Subcutaneous abdominal adipose tissue (tissue), 5 donors: ENCODE data around the gene RELB.

Source experiments
- H3K27ac ChIP-seq: one replicate; pipeline ENCODE4 v1.7.0; 2013; ENCODE audit warnings: low read depth, mild to moderate bottlenecking, inconsistent platforms, low read length, moderate library complexity
- H3K27me3 ChIP-seq, 5 donors: one replicate each; pipeline ENCODE4 v1.7.0; 2013; ENCODE audit warnings: low read length in 5 of 5, inconsistent platforms in 1 of 5; ENCODE audit not compliant: control insufficient read depth in 5 of 5, insufficient read depth in 4 of 5
- H3K36me3 ChIP-seq, 5 donors: one replicate each; pipeline ENCODE4 v1.7.0; 2013; ENCODE audit warnings: low read length in 5 of 5; ENCODE audit not compliant: control insufficient read depth in 5 of 5, insufficient read depth in 5 of 5
- H3K4me1 ChIP-seq, 5 donors: one replicate each; pipeline ENCODE4 v1.7.0; 2013; ENCODE audit warnings: low read length in 5 of 5, mild to moderate bottlenecking in 3 of 5, moderate library complexity in 1 of 5; ENCODE audit not compliant: control insufficient read depth in 5 of 5, insufficient read depth in 5 of 5
- H3K4me3 ChIP-seq, 5 donors: one replicate each; pipeline ENCODE4 v1.7.0; 2013; ENCODE audit warnings: low read length in 5 of 5, low read depth in 1 of 5
- H3K9ac ChIP-seq, 5 donors: one replicate each; pipeline ENCODE4 v1.7.0; 2013; ENCODE audit warnings: low read length in 5 of 5, mild to moderate bottlenecking in 4 of 5, moderate library complexity in 3 of 5
- H3K9me3 ChIP-seq, 5 donors: one replicate each; pipeline ENCODE4 v1.7.0; 2013; ENCODE audit warnings: low read length in 5 of 5; ENCODE audit not compliant: control insufficient read depth in 5 of 5
- donor health status: healthy.
- donor health status: healthy.
- donor health status: healthy.
- donor health status: healthy.
- donor health status: healthy.

The RELB gene

DNA sequence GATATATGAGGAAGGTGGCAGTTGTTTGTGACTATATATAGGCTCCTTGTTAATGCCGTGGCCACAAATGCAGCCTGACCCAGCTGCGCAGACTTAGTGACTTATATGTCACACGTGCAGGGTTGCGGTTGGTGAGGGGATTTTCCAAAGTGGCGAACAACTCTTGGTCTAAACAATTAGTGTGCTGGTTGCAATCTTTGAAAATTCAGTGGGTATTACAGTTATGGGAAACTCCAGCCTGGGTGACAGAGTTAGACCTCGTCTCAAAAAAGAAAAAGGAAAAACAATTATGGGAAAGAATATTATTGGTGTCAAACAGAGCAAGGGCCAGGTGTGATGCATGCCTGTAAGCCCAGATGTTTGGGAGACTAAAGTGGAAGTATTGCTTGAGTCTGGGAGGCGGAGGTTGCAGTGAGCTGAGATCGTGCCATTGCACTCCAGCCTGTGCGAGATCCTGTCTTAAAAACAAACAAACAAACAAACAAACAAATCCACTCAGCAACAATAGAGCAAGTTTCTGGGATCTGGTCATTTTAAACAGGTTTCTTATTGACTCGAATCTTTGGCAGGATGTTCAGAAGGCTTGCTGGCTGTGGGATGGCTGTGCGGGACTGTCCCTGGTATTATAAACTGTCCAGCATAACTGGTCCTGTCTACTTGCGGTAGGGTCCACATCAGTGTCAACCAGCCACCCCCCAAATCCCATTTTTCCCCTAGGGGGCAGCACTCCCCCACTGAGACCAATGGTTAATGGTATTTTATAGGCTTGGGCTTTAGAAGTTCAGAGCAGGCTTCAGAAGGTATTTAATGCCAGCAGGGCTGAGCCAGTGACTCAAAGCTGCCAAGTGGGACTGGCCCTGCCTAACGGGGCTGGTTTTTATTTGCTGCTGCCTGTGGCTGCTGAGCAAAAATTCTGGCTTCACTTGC is 15.4 kb downstream of the RELB start:
- Histone ChIP-seq H3K4me3 (no peak overlapping the region), H3K27ac (no peak overlapping the region), H3K4me1 (peaks cover 0 to 3% (median 0%) of the 10 kb centered on the region in 5 donors), H3K27me3 (no peaks in the 10 kb centered on the region), H3K9ac (peak overlapping the region in 1 of 5 donors; percentile 4), H3K9me3 (no peaks in the 10 kb centered on the region), H3K36me3 (peaks cover 0 to 38% (median 12%) of the 10 kb centered on the region in 5 donors)

DNA sequence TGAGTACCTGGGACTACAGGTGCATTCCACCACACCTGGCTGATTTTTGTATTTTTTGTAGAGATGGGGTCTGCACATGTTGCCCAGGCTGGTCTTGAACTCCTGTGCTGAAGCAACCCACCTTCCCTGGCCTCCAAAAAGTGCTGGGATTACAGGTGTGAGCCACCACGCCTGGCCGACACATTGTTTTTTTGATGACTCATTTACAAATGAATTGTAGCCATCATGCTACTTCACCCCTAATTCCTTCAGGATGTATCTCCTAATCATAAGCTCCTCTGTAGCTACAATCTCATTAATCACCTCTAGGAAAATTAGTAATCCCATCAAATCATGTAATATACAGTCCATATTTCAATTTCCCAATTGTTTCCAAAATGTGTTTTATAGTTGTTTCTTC is 17.9 kb downstream of the RELB start:
- H3K27ac ChIP-seq, result no peak overlapping the region
- H3K9me3 ChIP-seq, result no peaks in the 10 kb centered on the region
- H3K27me3 ChIP-seq, result no peaks in the 10 kb centered on the region
- H3K4me3 ChIP-seq, result no peak overlapping the region
- H3K4me1 ChIP-seq, result peaks cover 0 to 3% (median 0%) of the 10 kb centered on the region in 5 donors
- peaks cover 0 to 29% (median 9%) of the 10 kb centered on the region in 5 donors for H3K36me3 ChIP-seq
- H3K9ac ChIP-seq, result no peak overlapping the region

DNA sequence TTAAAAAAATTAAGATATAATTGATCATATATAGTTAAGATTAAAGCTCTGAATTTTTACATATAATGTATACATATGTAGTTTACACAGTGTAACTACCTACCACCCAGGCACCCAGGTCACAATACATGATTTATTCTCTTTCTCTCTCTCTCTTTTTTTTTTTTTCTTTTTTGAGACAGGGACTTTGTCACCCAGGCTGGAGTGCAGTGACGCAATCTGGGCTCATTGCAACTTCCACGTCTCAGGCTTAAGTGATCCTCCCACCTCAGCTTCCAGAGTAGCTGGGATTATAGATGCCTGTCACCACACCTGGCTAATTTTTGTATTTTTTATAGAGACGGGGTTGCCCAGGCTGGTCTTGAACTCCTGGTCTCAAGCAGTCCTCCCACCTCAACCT is 18.8 kb downstream of the RELB start:
- Histone ChIP-seq H3K27ac (no peak overlapping the region), H3K9me3 (no peaks in the 10 kb centered on the region), H3K4me1 (peaks cover 0 to 3% (median 0%) of the 10 kb centered on the region in 5 donors), H3K27me3 (no peaks in the 10 kb centered on the region), H3K4me3 (no peak overlapping the region), H3K9ac (no peak overlapping the region), H3K36me3 (peaks cover 0 to 27% (median 9%) of the 10 kb centered on the region in 5 donors)

DNA sequence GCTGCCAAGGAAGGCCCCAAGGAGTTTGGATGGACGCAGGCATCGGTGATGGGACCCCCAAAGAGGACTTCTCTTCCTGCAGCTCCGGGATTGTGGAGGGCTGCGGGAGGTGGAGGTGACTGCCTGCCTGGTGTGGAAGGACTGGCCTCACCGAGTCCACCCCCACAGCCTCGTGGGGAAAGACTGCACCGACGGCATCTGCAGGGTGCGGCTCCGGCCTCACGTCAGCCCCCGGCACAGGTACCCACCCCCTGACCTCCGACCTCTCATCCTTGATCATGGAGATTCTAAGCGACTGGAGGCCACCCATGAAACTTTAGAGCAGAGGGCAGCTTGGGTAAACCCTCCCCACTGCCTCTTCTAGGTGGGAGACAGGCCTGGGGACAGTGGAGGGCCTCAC is 20.7 kb downstream of the RELB start:
- Histone ChIP-seq H3K9me3 (no peaks in the 10 kb centered on the region), H3K27me3 (no peaks in the 10 kb centered on the region), H3K4me3 (no peak overlapping the region), H3K36me3 (peaks cover 0 to 36% (median 9%) of the 10 kb centered on the region in 5 donors), H3K27ac (no peak overlapping the region), H3K4me1 (peaks cover 0 to 2% (median 0%) of the 10 kb centered on the region in 5 donors), H3K9ac (no peak overlapping the region)

DNA sequence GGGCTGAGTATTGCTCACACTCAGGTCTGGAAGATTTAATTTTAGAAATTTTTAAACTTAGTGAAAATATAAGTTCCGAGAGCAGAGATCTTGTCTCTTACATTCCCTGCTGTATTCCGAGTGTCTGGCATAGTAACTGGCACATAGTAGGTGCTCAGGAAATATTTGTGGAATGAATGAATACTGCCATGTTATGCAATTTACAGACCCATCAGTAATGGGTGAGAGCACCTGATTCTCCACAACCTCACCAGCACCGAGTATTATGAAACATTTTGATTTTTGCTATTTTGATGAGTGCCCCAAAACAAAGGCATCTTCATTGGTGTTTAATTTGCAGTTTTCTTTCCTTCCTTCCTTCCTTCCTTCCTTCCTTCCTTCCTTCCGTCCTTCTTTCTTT is 21.8 kb downstream of the RELB start:
- Histone ChIP-seq H3K36me3 (peaks cover 0 to 45% (median 9%) of the 10 kb centered on the region in 5 donors), H3K27ac (no peak overlapping the region), H3K9me3 (no peaks in the 10 kb centered on the region), H3K27me3 (no peaks in the 10 kb centered on the region), H3K9ac (no peak overlapping the region), H3K4me1 (no peaks in the 10 kb centered on the region), H3K4me3 (no peak overlapping the region)

DNA sequence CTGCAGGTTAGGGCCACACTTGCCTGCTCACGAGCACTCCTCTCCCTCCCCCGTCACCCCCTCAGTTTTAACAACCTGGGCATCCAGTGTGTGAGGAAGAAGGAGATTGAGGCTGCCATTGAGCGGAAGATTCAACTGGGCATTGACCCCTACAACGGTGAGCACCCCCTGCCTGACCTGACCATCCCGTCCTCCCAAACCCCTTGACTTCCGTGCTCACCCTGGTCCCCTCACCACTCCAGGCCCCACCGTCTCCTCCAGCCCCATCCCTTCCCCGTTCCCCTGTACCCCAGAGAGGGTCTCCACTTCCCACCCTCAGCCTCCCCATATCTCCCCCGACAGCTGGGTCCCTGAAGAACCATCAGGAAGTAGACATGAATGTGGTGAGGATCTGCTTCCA is 24.0 kb downstream of the RELB start:
- no peak overlapping the region for H3K27ac ChIP-seq
- peaks cover 0 to 61% (median 18%) of the 10 kb centered on the region in 5 donors for H3K36me3 ChIP-seq
- no peaks in the 10 kb centered on the region for H3K27me3 ChIP-seq
- no peaks in the 10 kb centered on the region for H3K9me3 ChIP-seq
- H3K4me3 ChIP-seq, result no peak overlapping the region
- no peaks in the 10 kb centered on the region for H3K4me1 ChIP-seq
- no peak overlapping the region for H3K9ac ChIP-seq

DNA sequence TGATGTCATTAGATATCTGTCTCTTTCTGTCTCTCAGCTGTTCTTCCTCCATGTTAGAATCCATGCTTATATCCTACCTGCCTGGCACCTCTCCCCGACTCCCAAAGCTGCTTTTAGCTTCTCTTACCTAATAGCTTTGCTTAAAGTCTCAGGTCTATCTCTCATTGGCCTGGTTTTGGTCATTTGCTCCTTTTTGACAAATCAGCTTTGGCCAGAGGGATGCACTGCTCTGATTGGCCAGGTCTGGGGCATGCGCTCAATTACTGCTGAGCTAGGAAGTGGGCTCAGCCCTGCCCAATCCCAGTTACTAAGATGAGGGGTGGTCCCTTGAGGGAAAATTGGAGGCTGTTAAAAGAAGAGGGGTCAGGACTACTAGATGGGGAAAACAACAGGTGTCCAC is 26.1 kb downstream of the RELB start:
- H3K9me3 ChIP-seq, result no peaks in the 10 kb centered on the region
- H3K9ac ChIP-seq, result no peak overlapping the region
- H3K4me1 ChIP-seq, result no peaks in the 10 kb centered on the region
- no peak overlapping the region for H3K27ac ChIP-seq
- H3K27me3 ChIP-seq, result no peaks in the 10 kb centered on the region
- H3K36me3 ChIP-seq, result peaks cover 0 to 71% (median 26%) of the 10 kb centered on the region in 5 donors
- H3K4me3 ChIP-seq, result no peak overlapping the region

DNA sequence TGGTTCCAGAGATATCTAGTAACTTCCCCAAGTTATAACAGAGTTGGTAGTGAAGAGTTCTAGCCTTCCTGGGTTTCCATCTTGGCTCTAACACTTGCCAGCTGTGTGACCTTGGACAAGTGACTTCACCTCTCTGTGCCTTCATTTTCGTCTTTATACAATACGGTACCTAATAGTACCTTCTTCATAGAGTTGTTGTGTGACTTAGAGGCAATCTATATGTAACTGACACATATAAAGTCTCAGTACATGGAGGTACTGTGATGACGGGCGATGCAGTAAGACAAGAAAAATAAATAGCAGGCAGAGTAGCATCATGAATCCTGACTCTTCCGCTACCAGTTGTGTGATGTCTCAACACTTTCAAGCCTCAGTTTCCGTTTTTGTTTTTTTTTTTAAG is 29.6 kb downstream of the RELB start:
- Histone ChIP-seq H3K9me3 (peaks cover 0 to 5% (median 4%) of the 10 kb centered on the region in 5 donors), H3K4me3 (no peak overlapping the region), H3K4me1 (no peaks in the 10 kb centered on the region), H3K27ac (no peak overlapping the region), H3K27me3 (no peaks in the 10 kb centered on the region), H3K9ac (no peak overlapping the region), H3K36me3 (peaks cover 0 to 83% (median 44%) of the 10 kb centered on the region in 5 donors)

DNA sequence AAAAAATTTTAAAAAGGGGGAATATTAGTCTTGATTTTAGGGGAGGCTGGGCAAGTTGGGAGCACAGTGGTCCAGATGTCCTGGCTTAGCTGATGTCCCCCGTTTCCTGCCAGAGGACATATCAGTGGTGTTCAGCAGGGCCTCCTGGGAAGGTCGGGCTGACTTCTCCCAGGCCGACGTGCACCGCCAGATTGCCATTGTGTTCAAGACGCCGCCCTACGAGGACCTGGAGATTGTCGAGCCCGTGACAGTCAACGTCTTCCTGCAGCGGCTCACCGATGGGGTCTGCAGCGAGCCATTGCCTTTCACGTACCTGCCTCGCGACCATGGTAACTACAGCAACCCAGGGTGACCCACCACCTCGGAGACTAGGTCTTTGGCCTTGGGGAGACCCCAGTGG is 31.2 kb downstream of the RELB start:
- Histone ChIP-seq H3K9ac (no peak overlapping the region), H3K4me3 (no peak overlapping the region), H3K4me1 (no peaks in the 10 kb centered on the region), H3K27ac (no peak overlapping the region), H3K9me3 (peaks cover 0 to 5% (median 4%) of the 10 kb centered on the region in 5 donors), H3K36me3 (peaks cover 0 to 86% (median 45%) of the 10 kb centered on the region in 5 donors), H3K27me3 (no peaks in the 10 kb centered on the region)

DNA sequence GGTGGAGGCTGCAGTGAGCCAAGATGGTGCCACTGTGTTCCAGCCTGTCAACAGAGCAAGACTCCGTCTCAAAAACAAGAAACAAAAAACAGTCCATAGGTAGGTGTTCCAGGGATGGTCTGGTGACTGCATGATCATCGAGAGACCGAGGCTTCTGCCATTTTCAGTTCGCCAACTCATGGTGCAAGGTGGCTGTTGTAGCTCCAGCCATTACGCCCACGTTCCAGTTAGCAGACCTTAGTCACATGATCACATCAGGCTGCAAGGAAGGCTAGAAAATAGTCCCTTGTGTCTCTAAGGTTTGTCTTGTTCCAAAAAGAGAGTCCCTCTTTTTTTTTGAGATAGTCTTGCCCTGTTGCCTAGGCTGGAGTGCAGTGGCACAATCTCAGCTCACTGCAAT is 34.5 kb downstream of the RELB start:
- H3K27ac ChIP-seq, result no peak overlapping the region
- peaks cover 0 to 66% (median 39%) of the 10 kb centered on the region in 5 donors for H3K36me3 ChIP-seq
- H3K27me3 ChIP-seq, result no peaks in the 10 kb centered on the region
- no peak overlapping the region for H3K9ac ChIP-seq
- H3K4me1 ChIP-seq, result peaks cover 11 to 23% (median 20%) of the 10 kb centered on the region in 5 donors
- peaks cover 0 to 5% (median 4%) of the 10 kb centered on the region in 5 donors for H3K9me3 ChIP-seq
- H3K4me3 ChIP-seq, result no peak overlapping the region
